T47D (cell line): ENCODE measurements around the gene PLCG2.
A peak's percentile ranks its signal among the peaks of the same experiment; 100 is the strongest.
"Not testable (repeated sequence)": the region's sequence is repeated elsewhere in the genome, so short reads cannot be mapped to it uniquely, and the experiment has no call there.

Experiments used
- DNase-seq, 2 experiments: peaks; one replicate each; pipeline versions ENCODE4 v3.0.0 to v3.0.0-alpha.2; 2011 to 2012; ENCODE audit warnings: low read depth in 1 of 2, low spot score in 1 of 2
- JUND ChIP-seq: IDR thresholded peaks from 2 replicates; pipeline ENCODE4 v1.6.1; 2012; ENCODE audit warnings: low read depth
- in situ Hi-C: cut with HindIII; loops from 2 replicates; pipeline ENCODE4 v1.10.0; 2016; ENCODE audit warnings: low sequenced_read_pairs, low pct_unique_long_range_greater_than_20kb

Gene PLCG2

GRCh38 chr16:81997738-81998137, 218.6 kb downstream of the PLCG2 start:
- no peak for TF ChIP-seq JUND
- in situ Hi-C loops = no loop called here
- peak in 1 of 2 experiments; percentile 58 for DNase-seq

GRCh38 chr16:82002831-82003230, 223.7 kb downstream of the PLCG2 start:
- in situ Hi-C loops = no loop called here
- TF ChIP-seq JUND = no peak
- no peak for DNase-seq

- in situ Hi-C loops = no loop called here
- DNase-seq = no peak
- TF ChIP-seq JUND = no peak
Measured at GRCh38 chr16:82004601-82005000, 225.5 kb downstream of the PLCG2 start.

- in situ Hi-C loops = no loop called here
- TF ChIP-seq JUND = no peak
- DNase-seq = no peak
Measured at GRCh38 chr16:82005027-82005830, 226.1 kb downstream of the PLCG2 start.

GRCh38 chr16:82006036-82006435, 226.9 kb downstream of the PLCG2 start:
- in situ Hi-C loops = no loop called here
- no peak for DNase-seq
- no peak for TF ChIP-seq JUND

GRCh38 chr16:82007189-82007588, 228.1 kb downstream of the PLCG2 start:
- DNase-seq = no peak
- TF ChIP-seq JUND = no peak
- in situ Hi-C loops = no loop called here

- DNase-seq = peak in 1 of 2 experiments; percentile 23
- in situ Hi-C loops = no loop called here
- no peak for TF ChIP-seq JUND
Measured at GRCh38 chr16:82008957-82009592, 230.0 kb downstream of the PLCG2 start.

GRCh38 chr16:82009789-82010188, 230.7 kb downstream of the PLCG2 start:
- DNase-seq, in situ Hi-C loops: not testable (repeated sequence)

GRCh38 chr16:82010649-82011048, 231.6 kb downstream of the PLCG2 start:
- no peak for TF ChIP-seq JUND
- in situ Hi-C loops = no loop called here
- no peak for DNase-seq

GRCh38 chr16:82011199-82011641, 232.1 kb downstream of the PLCG2 start, which contains the start of gene SDR42E1:
TSS of gene SDR42E1 (minus strand) at chr16:82011470. CDS start at chr16:82000858, 10,612 bp downstream.
- DNase-seq = no peak
- in situ Hi-C loops = no loop called here
- TF ChIP-seq JUND = no peak
